WI38 (cell line): ENCODE results near the gene EPSTI1.
"Not testable (repeated sequence)": the region's sequence is repeated elsewhere in the genome, so short reads cannot be mapped to it uniquely, and the experiment has no call there.

Source experiments
- H3K4me3 ChIP-seq: 2 replicates; pipeline ENCODE4 v1.5.1; 2011; ENCODE audit warnings: low read depth, mild to moderate bottlenecking, control low read depth, low read length
- CTCF ChIP-seq: IDR thresholded peaks from 2 replicates; pipeline ENCODE4 v1.5.1; 2012; ENCODE audit warnings: low read depth, mild to moderate bottlenecking, control low read depth, low read length

The EPSTI1 gene

DNA sequence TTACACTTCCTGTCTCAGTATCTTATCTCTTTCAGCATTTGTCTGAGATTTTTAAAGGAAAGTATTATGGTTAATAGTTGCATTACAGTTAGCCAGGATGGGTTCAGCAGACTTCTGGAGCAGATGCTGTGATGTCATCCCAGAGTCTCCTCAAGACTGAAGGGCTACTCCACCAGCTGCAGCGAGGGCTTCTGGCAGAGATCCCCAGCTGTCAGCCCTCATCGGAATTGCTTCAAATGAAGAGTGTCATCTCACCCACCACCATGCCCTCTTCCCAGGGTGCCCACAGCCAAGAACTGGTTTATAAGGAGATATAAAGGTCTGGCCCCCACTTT lies 126.3 kb downstream of the EPSTI1 start:
- H3K4me3 ChIP-seq: no peak overlapping the region
- no peak for TF ChIP-seq CTCF

DNA sequence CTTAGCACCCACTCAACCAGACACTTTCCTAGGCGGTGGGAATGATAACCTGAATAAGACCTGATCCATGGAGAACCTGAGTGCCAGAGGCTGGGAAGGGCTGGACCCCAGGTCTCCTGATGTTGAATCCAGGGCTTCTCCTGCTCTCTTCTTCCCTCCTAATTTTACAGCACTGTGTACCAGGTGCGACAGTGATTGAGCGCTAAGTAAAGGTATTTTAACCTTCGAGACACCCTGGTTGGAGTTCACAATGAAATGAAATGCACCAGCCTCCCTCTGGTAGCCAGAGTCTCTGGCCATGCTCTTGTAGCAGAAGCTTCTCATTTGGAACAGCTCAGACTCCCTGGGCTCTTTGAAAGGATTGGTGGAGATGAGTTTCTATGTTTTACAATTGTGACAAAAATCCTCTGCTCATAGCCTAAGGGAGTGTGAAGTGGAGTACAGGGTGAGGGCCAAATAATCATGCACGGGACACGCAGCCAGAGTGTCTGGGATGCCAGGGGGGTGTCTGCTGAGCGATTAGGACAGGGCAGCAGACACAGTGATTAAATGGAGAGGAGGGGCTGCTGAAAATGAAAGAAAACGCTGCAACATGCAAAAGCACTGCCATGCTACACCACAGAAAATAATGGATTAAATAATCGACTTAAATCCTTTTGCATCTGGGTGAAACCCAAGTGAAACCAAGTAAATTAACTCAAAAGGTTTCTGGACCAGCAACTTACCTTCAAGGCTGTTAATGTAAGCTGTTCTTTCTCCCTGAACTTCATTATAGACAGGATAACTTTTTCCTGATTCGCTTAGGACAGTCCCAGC lies 126.9 kb downstream of the EPSTI1 start:
- H3K4me3 ChIP-seq: 0 out of 2 replicates have a peak overlapping the region, but pooled peaks have one; percentile 15
- TF ChIP-seq CTCF: no peak

DNA sequence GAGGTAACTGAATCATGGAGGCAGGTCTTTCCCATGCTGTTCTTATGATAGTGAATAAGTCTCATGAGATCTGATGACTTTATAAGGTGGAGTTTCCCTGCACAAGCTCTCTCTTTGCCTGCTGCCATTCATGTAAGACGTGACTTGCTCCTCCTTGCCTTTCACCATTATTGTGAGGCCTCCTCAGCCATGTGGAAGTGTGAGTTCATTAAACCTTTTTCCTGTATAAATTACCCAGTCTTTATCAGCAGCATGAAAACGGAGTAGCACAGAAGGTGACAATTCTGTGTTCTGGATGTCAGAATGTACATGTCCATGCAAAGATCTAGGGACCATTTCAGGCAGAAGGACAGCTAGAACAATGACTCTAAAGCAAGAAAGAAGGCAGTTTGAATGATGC lies 129.7 kb downstream of the EPSTI1 start:
- H3K4me3 ChIP-seq: not testable (repeated sequence)

GRCh38 chr13:42860485-42860884 lies 131.6 kb downstream of the EPSTI1 start:
- no peak overlapping the region for H3K4me3 ChIP-seq
- no peak for TF ChIP-seq CTCF

DNA sequence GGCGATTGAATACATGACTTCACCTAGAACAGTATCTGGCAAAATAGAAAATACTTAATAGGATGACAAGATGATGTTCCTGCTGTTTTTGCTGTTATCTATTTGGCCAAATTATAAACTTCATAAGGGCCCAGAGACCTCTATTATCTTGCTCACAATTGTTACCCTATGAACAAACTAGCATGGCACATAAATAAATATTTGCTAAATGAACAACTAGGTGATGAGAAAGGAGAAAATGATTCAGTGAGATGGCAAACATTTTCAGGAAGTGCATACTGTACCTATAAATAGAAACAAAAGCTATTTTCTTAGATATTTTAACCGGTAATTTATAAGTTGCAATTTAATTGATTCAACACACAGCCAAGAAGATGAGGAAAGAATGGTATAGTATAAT lies 132.3 kb downstream of the EPSTI1 start:
- H3K4me3 ChIP-seq: no peak overlapping the region
- no peak for TF ChIP-seq CTCF

DNA sequence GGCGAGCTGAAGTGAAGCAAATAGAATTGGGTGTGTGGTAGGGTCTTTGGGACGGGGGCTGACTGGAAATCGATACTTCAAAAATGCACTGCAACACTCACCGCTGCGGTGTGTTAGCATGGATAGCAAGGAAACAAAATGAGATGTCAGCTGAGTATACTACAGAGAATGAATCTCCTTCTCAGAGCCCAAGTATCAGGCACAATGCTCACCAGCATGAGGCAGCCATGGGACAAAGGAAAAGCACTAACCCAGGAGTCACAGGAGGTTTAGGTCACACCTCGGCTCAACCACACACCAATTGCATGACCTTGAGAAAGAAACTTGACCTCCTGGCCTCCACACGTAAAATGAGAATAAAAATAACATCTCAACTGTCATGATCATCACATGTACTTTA lies 136.6 kb downstream of the EPSTI1 start:
- no peak overlapping the region for H3K4me3 ChIP-seq
- TF ChIP-seq CTCF: no peak

- no peak for TF ChIP-seq CTCF
- H3K4me3 ChIP-seq: no peak overlapping the region
Measured at GRCh38 chr13:42852136-42852535, 139.9 kb downstream of the EPSTI1 start.

DNA sequence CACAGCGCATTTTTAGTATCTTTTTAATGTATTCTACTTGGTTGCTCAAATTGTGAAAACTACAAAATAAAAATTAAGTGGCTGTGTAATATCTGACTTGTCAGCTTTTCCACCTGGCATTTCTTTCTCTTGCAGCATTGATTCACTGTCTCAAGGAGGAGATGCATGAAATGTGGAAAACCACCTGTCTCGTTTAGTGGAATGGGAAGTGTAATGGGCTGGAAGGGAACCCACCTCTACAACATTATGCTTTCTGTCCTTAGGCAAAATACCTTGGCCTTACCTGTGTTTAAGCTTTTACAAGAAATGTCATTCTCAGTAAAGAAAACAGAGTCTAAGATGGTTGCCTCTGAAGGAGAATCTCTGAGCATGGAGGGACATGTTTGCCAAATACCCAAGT lies 142.8 kb downstream of the EPSTI1 start:
- TF ChIP-seq CTCF: no peak
- H3K4me3 ChIP-seq: no peak overlapping the region
